HEK293T (cell line): ENCODE results near the gene MAP3K9.

ENCODE experiments used
- ARNT ChIP-seq: fragments of 450-650 bp; IDR thresholded peaks from 2 replicates; pipeline ENCODE4 v1.6.1; 2017; ENCODE audit warnings: mild to moderate bottlenecking
- CTBP1 ChIP-seq: fragments of 450-650 bp; IDR thresholded peaks from 2 replicates; pipeline ENCODE4 v1.6.1; 2016; ENCODE audit warnings: borderline replicate concordance
- ELF4 ChIP-seq: fragments of 450-650 bp; IDR thresholded peaks from 2 replicates; pipeline ENCODE4 v1.6.1; 2017; ENCODE audit warnings: antibody characterized with exemption
- FOXA1 ChIP-seq: fragments of 450-650 bp; IDR thresholded peaks from 2 replicates; pipeline ENCODE4 v1.6.1; 2016; ENCODE audit warnings: mild to moderate bottlenecking
- FOXK2 ChIP-seq: fragments of 450-650 bp; IDR thresholded peaks from 2 replicates; pipeline ENCODE4 v1.6.1; 2016; ENCODE audit warnings: mild to moderate bottlenecking
- FOXM1 ChIP-seq: fragments of 450-650 bp; IDR thresholded peaks from 2 replicates; pipeline ENCODE4 v1.6.1; 2017; ENCODE audit warnings: mild to moderate bottlenecking, borderline replicate concordance
- HDGF ChIP-seq: fragments of 450-650 bp; IDR thresholded peaks from 2 replicates; pipeline ENCODE4 v1.6.1; 2017; ENCODE audit warnings: antibody characterized with exemption, borderline replicate concordance
- NFRKB ChIP-seq: fragments of 450-650 bp; IDR thresholded peaks from 2 replicates; pipeline ENCODE4 v1.6.1; 2016; ENCODE audit warnings: mild to moderate bottlenecking, moderate library complexity
- PKNOX1 ChIP-seq: fragments of 450-650 bp; IDR thresholded peaks from 2 replicates; pipeline ENCODE4 v1.6.1; 2016
- SP1 ChIP-seq: fragments of 450-650 bp; IDR thresholded peaks from 2 replicates; pipeline ENCODE4 v1.6.1; 2017
- TARDBP ChIP-seq: fragments of 450-650 bp; IDR thresholded peaks from 2 replicates; pipeline ENCODE4 v1.6.1; 2016

- TF ChIP-seq SP1: no peak
- no peak for TF ChIP-seq PKNOX1
- no peak for TF ChIP-seq HDGF
- no peak for TF ChIP-seq ARNT
- TF ChIP-seq TARDBP: no peak
- TF ChIP-seq FOXK2: no peak
- no peak for TF ChIP-seq FOXA1
- no peak for TF ChIP-seq CTBP1
- no peak for TF ChIP-seq FOXM1
- TF ChIP-seq ELF4: no peak
- no peak for TF ChIP-seq NFRKB
Observed at GRCh38 chr14:70847406-70848090, 38.2 kb upstream of the MAP3K9 start.
